ENCODE results near the gene TENT5A.
A peak's percentile ranks its signal among the peaks of the same experiment; 100 is the strongest.

Gene TENT5A

GRCh38 chr6:81750681-81751387 lies 1.6 kb downstream of the TENT5A start (continued):
- TF ChIP-seq ZNF654 (tag by site-specific recombination; IDR thresholded peaks at IDR 0.05; ENCODE audit: low read depth) (no peak; the same call in 1 of the 2 replicates), ZBTB10 (tag by site-specific recombination; IDR thresholded peaks at IDR 0.05) (no peak), ZBTB8A (tag by site-specific recombination; IDR thresholded peaks at IDR 0.05) (no peak; the same call in 1 of the 2 replicates), SCRT2 (tag by site-specific recombination; IDR thresholded peaks at IDR 0.05) (no peak), KLF10 (tag by site-specific recombination; IDR thresholded peaks at IDR 0.05) (no peak), ZNF514 (tag by site-specific recombination; IDR thresholded peaks at IDR 0.05) (no peak), ZNF202 (tag by site-specific recombination; IDR thresholded peaks at IDR 0.05; ENCODE audit: borderline replicate concordance) (no peak), ZNF529 (tag by site-specific recombination; IDR thresholded peaks at IDR 0.05; ENCODE audit: insufficient replicate concordance) (no peak), ZBTB26 (tag by site-specific recombination; optimal IDR thresholded peaks at IDR 0.05) (no peak), OVOL3 (tag by site-specific recombination; IDR thresholded peaks at IDR 0.05) (no peak), ZNF157 (tag by site-specific recombination; IDR thresholded peaks at IDR 0.05) (no peak), ZSCAN30 (tag by site-specific recombination; IDR thresholded peaks at IDR 0.05) (no peak), SP3 (tag by site-specific recombination; IDR thresholded peaks at IDR 0.05) (no peak), TRIM28 (IDR thresholded peaks at IDR 0.05; ENCODE audit: borderline replicate concordance, low read length) (0 out of 2 replicates have a peak, but pooled peaks have one; percentile 31), ZNF776 (tag by site-specific recombination; IDR thresholded peaks at IDR 0.05; ENCODE audit: borderline replicate concordance) (no peak), ZNF658 (tag by site-specific recombination; IDR thresholded peaks at IDR 0.05) (no peak), ZNF555 (tag by site-specific recombination; conservative IDR thresholded peaks at IDR 0.05) (no peak), ZNF660 (tag by site-specific recombination; IDR thresholded peaks at IDR 0.05) (peak; percentile 97), REPIN1 (tag by site-specific recombination; IDR thresholded peaks at IDR 0.05; ENCODE audit: low read depth) (no peak), ZNF626 (tag by site-specific recombination; IDR thresholded peaks at IDR 0.05) (no peak), ZNF639 (tag by site-specific recombination; IDR thresholded peaks at IDR 0.05) (no peak), ZNF112 (tag by site-specific recombination; IDR thresholded peaks at IDR 0.05) (no peak), MEIS1 (CRISPR knock-in tag; IDR thresholded peaks at IDR 0.05; ENCODE audit: borderline replicate concordance) (no peak), EGR2 (tag by site-specific recombination; IDR thresholded peaks at IDR 0.05; ENCODE audit: low read depth) (no peak), ZNF169 (tag by site-specific recombination; IDR thresholded peaks at IDR 0.05) (no peak)
- TF ChIP-seq, protein P1, sequence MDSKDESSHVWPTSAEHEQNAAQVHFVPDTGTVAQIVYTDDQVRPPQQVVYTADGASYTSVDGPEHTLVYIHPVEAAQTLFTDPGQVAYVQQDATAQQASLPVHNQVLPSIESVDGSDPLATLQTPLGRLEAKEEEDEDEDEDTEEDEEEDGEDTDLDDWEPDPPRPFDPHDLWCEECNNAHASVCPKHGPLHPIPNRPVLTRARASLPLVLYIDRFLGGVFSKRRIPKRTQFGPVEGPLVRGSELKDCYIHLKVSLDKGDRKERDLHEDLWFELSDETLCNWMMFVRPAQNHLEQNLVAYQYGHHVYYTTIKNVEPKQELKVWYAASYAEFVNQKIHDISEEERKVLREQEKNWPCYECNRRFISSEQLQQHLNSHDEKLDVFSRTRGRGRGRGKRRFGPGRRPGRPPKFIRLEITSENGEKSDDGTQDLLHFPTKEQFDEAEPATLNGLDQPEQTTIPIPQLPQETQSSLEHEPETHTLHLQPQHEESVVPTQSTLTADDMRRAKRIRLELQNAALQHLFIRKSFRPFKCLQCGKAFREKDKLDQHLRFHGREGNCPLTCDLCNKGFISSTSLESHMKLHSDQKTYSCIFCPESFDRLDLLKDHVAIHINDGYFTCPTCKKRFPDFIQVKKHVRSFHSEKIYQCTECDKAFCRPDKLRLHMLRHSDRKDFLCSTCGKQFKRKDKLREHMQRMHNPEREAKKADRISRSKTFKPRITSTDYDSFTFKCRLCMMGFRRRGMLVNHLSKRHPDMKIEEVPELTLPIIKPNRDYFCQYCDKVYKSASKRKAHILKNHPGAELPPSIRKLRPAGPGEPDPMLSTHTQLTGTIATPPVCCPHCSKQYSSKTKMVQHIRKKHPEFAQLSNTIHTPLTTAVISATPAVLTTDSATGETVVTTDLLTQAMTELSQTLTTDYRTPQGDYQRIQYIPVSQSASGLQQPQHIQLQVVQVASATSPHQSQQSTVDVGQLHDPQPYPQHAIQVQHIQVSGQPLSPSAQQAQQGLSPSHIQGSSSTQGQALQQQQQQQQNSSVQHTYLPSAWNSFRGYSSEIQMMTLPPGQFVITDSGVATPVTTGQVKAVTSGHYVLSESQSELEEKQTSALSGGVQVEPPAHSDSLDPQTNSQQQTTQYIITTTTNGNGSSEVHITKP (tag by site-specific recombination; IDR thresholded peaks at IDR 0.05), result no peak
- TF ChIP-seq, protein P2, sequence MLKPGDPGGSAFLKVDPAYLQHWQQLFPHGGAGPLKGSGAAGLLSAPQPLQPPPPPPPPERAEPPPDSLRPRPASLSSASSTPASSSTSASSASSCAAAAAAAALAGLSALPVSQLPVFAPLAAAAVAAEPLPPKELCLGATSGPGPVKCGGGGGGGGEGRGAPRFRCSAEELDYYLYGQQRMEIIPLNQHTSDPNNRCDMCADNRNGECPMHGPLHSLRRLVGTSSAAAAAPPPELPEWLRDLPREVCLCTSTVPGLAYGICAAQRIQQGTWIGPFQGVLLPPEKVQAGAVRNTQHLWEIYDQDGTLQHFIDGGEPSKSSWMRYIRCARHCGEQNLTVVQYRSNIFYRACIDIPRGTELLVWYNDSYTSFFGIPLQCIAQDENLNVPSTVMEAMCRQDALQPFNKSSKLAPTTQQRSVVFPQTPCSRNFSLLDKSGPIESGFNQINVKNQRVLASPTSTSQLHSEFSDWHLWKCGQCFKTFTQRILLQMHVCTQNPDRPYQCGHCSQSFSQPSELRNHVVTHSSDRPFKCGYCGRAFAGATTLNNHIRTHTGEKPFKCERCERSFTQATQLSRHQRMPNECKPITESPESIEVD (tag by site-specific recombination; IDR thresholded peaks at IDR 0.05), result peak; percentile 65
- TF ChIP-seq, protein P3, sequence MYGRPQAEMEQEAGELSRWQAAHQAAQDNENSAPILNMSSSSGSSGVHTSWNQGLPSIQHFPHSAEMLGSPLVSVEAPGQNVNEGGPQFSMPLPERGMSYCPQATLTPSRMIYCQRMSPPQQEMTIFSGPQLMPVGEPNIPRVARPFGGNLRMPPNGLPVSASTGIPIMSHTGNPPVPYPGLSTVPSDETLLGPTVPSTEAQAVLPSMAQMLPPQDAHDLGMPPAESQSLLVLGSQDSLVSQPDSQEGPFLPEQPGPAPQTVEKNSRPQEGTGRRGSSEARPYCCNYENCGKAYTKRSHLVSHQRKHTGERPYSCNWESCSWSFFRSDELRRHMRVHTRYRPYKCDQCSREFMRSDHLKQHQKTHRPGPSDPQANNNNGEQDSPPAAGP (tag by site-specific recombination; IDR thresholded peaks at IDR 0.05), result no peak
